Purkinje cell (primary cell): Measurements from ENCODE around the gene NMS. TPM values are rescaled to one million over a fixed set of nuclear protein-coding genes. Genes with fewer than 3 reads are reported as not detected.

ENCODE experiments used
- polyA plus RNA-seq: library from polyadenylated mRNA; unstranded; fragments of >200 nt; fragmentation: Nextera tagmentation; gene quantifications from 2 replicates; pipeline ENCODE4 v1.2.1, GENCODE V29; 2014

Gene NMS, protein sequence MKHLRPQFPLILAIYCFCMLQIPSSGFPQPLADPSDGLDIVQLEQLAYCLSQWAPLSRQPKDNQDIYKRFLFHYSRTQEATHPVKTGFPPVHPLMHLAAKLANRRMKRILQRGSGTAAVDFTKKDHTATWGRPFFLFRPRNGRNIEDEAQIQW
- polyA plus RNA-seq, result not detected in 2 replicates

GRCh38 chr2:100470182-100470581 is at the start of gene NMS:
Gene NMS, plus strand, starts transcription at chr2:100470482. Its CDS starts 7 bp downstream, at chr2:100470489.

Other genes starting within 250 kb of the NMS start
- 7.2 and 13.5 TPM in 2 replicates for gene LONRF2, start 148.0 kb upstream of the NMS start, polyA plus RNA-seq
- 3.4 and 4.4 TPM in 2 replicates for gene CHST10, start 52.8 kb upstream of the NMS start, polyA plus RNA-seq
- 45.6 and 59.3 TPM in 2 replicates for gene PDCL3, start 92.5 kb downstream of the NMS start, polyA plus RNA-seq